ENCODE measurements around the gene FSCN2.

FSCN2 gene

GRCh38 chr17:81540676-81541027 is 12.5 kb downstream of the FSCN2 start:
- no peak for DNase-seq (ENCODE audit: insufficient read length, low spot score)
- no peak for FAIRE-seq
- no peak for TF ChIP-seq CTCF (IDR thresholded peaks at IDR 0.05; ENCODE audit: insufficient read depth, missing control alignments)

GRCh38 chr17:81541123-81541522 is 12.9 kb downstream of the FSCN2 start:
- no peak for FAIRE-seq
- TF ChIP-seq CTCF (IDR thresholded peaks at IDR 0.05; ENCODE audit: insufficient read depth, missing control alignments), result no peak
- DNase-seq (ENCODE audit: insufficient read length, low spot score), result no peak

- DNase-seq (ENCODE audit: insufficient read length, low spot score), result no peak
- TF ChIP-seq CTCF (IDR thresholded peaks at IDR 0.05; ENCODE audit: insufficient read depth, missing control alignments), result no peak
- FAIRE-seq, result no peak
These were observed 14.5 kb downstream of the FSCN2 start for GRCh38 chr17:81542431-81543338.

- FAIRE-seq (no peak), DNase-seq (ENCODE audit: insufficient read length, low spot score) (no peak)
- no peak for TF ChIP-seq CTCF (IDR thresholded peaks at IDR 0.05; ENCODE audit: insufficient read depth, missing control alignments)
These were observed 15.1 kb downstream of the FSCN2 start for GRCh38 chr17:81543339-81543675.

GRCh38 chr17:81543756-81544155 is 15.6 kb downstream of the FSCN2 start:
- FAIRE-seq (no peak), DNase-seq (ENCODE audit: insufficient read length, low spot score) (no peak)
- no peak for TF ChIP-seq CTCF (IDR thresholded peaks at IDR 0.05; ENCODE audit: insufficient read depth, missing control alignments)

- no peak for FAIRE-seq
- no peak for DNase-seq (ENCODE audit: insufficient read length, low spot score)
- no peak for TF ChIP-seq CTCF (IDR thresholded peaks at IDR 0.05; ENCODE audit: insufficient read depth, missing control alignments)
These were observed 16.3 kb downstream of the FSCN2 start for GRCh38 chr17:81544281-81544974.
